ENCODE measurements around the gene ABI3BP.
A peak's percentile ranks its signal among the peaks of the same experiment; 100 is the strongest.
"Not testable (repeated sequence)": the region's sequence is repeated elsewhere in the genome, so short reads cannot be mapped to it uniquely, and the experiment has no call there.

The ABI3BP gene

GRCh38 chr3:100953103-100953502, 40.1 kb downstream of the ABI3BP start:
- DNase-seq: no peak

DNA sequence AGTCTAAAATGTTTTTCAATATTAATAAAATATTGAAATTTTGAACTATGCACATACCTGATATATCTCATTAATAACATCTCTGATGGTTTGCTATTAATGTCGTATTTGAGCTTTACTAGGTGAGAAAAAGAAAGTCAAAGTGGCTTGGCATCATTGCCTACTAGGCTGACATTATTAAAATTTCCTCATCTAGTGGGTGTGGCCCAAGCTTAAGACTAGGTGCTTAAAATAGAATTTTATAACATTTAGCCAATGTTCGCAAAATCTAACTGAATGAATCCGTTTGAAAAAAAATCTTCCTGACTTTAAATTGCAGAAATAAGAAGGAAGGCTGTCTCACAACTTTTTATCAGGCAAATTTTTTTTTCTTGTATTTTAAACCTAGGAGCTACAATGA, 46.1 kb downstream of the ABI3BP start:
- DNase-seq: no peak

DNA sequence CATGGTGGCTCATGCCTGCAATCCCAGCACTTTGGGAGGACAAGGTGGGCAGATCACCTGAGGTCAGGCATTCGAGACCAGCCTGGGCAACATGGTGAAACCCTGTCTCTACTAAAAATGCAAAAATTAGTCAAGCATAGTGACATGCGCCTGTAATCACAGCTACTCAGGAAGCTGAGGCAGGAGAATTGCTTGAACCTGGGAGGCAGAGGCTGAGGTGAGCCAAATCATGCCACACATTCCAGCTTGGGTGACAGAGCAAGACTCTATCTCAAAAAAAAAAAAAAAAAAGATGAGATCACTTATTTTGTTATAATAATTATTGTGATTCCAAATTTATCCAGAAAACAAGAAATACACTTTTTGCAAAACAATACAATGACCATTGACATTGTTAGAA, 47.1 kb downstream of the ABI3BP start:
- DNase-seq: not testable (repeated sequence)

DNA sequence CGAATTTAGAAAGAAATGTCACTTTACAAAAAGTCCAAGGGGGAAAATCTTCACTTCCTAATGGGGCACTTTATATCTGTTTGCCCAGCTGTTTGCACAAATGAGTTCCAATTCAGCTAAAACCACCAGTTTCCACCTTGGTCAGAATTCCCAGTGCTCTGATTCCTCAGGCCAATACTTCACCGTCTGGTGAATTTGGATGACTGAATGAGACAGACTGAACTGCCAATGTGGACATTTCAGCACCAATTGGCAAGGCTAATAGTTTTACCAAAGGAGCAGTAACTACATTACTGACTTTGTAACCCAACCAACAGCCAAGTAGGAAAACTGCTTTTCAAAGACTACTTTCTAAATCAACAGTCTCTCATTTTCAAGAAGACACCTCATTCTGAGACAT, 51.8 kb downstream of the ABI3BP start:
- DNase-seq: no peak

GRCh38 chr3:100941041-100941440, 52.2 kb downstream of the ABI3BP start:
- DNase-seq: no peak

GRCh38 chr3:100936931-100937330, 56.3 kb downstream of the ABI3BP start:
- DNase-seq: no peak

- no peak for DNase-seq
Observed at GRCh38 chr3:100932491-100932890, 60.7 kb downstream of the ABI3BP start.

GRCh38 chr3:100928638-100929428, 64.4 kb downstream of the ABI3BP start:
- DNase-seq: no peak

DNA sequence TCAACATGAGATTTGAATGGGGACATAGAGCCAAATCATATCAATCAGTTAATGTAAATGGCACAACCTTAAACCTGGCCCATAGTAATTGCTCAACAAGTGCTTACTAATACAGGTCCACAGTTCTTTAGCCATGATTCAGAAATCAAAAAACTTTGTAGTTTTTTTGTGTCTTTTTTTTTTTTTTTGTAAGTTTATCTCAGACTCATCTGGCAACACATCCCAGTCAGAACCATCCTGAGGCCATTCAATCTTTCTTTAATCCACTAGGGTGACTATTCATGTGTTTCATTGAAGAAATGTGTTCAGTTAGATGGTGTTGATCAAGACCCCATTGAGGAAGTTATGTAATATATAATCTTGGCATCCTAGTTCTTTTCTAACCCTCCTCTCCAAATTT, 65.4 kb downstream of the ABI3BP start:
- DNase-seq: no peak

GRCh38 chr3:100915706-100916495, 77.3 kb downstream of the ABI3BP start:
- DNase-seq: no peak

GRCh38 chr3:100913870-100914648, 79.2 kb downstream of the ABI3BP start:
- no peak for DNase-seq

DNA sequence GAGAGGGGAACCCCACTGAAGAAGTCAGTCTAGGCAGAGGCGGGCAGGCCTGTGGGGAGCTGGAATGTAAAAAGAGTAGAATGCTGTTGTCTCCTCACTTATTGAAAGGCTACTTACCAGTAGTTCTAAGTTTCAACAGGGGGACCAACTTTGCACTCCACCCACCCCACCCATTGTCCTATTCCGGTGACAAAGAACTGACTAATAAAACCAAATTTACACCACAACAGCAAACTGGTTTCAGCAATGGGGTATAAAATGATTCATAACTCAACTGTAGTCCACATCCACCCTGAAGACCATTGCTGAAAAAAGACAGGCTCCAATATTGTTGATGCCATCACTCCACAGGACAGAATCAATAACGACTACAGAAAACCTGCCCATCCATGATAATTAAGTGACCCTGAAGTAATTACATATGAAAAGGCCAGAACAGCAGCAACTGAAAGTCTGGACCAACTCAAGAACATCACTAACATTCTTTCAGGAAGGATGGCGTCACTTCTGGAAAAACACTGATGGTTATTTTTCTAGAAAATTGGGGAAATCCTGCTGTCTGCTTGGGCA, 80.2 kb downstream of the ABI3BP start:
- no peak for DNase-seq

DNA sequence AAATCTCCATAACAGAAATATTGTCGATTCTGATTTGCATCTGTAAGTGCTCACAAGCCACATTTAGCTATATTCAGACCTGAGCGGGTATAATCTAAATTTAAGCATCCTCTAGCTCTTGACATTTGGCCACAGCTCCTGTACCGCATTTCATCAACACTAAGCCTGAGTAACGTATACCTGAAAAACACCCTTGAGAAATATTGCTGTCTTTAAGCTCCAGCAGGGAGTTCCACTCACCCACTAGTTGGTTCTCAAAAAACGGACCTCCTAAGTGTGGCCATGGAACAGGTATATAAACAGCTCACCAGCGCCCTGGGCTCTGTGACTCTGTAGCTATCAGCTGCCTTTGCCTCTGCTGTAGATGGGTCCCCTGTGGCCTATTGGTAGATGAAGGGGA, 80.7 kb downstream of the ABI3BP start:
- DNase-seq: no peak

- no peak for DNase-seq
Observed at GRCh38 chr3:100911956-100912355, 81.3 kb downstream of the ABI3BP start.

DNA sequence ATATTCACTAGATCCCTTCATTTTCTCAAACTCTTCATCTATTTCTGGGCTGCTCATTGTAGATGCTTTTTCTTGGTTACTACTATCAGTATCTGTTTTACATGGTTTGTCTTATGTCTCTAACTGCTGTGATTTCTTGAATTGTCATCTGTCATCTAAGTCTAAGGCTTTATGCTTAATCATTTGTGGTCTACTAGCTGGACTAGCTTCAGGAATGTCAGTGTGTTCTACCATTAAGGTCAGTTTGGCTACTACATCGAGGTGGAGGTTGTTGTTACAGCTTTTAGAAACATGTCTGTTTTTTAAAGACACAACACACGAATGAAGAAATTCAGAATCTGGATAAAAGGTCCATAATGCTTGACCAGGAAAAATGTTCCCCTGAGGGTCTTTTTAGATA, 82.2 kb downstream of the ABI3BP start:
- no peak for DNase-seq

DNA sequence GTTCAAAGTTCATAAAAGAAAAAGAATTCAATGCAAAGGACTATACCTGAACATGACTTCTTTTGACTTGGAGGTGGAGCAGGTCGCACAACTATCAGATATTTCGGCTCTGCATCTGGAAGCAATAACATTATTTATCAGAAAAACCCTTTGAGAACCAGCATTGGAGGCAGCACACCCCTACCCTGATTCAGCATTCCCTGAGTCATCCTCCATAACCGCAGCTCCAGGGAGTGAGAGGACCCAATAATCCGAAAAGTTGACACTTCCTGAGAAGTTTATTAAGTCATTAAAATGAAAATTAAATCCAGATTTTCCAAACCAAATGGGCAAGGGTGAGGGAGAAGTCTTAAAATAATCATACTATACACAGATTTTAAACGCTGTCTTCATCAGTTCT, 90.6 kb downstream of the ABI3BP start:
- DNase-seq: no peak

- no peak for DNase-seq
Observed at GRCh38 chr3:100900671-100901335, 92.4 kb downstream of the ABI3BP start.

GRCh38 chr3:100899440-100900091, 93.7 kb downstream of the ABI3BP start:
- DNase-seq: no peak

- no peak for DNase-seq
Observed at GRCh38 chr3:100898681-100899080, 94.5 kb downstream of the ABI3BP start.

- no peak for DNase-seq
Observed at GRCh38 chr3:100896994-100897393, 96.2 kb downstream of the ABI3BP start.

DNA sequence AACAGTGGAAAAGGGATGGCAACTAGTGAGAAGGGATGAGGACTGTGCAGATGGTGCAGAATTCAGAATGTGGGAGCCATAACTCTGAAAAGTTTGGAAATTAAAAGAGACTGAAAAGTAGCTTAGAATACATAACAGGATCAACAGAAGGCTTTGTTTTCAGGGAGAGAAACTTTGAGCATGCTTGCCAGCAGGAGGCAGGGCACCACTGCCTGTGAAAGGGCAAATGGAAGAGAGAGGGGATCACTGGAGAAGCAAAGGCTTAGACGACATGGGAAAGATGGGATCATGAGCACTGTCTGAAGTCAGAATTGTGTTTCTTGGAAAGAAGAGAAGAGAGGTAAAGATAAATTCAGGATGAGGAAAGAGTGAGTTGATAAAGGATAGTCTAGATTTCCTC, 99.6 kb downstream of the ABI3BP start:
- peak in 1 of 58 donors; percentile 8 for DNase-seq

All from anterior cingulate cortex (tissue), 58 donors.